GM19328 (cell line): ENCODE data around the gene ADARB2.

Experiments used
- ATAC-seq: cut with Tn5 transposase; IDR thresholded peaks from one replicate; pipeline ENCODE4 v1.9.1; 2021; ENCODE audit warnings: mild to moderate bottlenecking, moderate library complexity; ENCODE audit not compliant: unreplicated experiment

The ADARB2 gene

DNA sequence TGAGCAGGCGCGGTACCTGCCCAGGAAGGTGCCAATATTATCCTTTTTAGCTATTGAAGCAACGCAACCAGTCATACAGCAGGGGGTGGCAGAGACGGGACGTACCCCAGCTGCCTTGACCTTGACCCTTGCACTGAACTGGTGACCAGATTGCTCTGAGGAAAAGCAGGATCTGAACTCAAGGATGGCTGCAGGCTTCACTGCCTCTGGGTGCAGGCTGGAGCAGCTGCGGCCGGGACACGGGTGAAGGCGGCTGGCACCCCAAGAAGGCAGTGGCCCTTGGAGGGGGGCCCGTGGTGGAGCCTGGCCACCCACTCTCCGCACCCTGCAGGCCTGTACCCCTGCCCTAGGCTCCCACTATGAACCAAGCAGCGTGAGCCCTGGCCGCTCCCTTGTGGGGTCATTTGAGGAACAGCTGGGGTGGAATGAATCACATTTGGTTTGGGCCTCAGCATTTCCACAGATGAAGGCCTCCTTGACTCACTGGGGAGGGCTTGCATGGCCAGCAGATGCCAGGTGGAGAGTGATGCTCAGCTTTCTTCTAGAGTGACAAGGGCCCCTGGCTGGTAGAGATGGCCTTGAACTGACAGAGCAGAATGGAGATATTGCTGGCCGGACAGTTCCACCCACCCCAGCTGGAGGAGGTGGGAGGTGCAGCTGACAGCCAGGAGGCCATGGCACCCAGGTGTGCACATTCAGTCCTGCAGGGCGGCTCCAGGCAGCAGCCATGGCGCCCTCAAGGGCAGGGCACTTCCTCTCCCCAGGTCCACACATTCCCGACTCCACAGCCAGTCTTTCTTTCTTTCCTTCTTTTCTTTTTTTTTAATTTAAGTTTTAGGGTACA lies 462.4 kb downstream of the ADARB2 start:
- ATAC-seq = no peak

DNA sequence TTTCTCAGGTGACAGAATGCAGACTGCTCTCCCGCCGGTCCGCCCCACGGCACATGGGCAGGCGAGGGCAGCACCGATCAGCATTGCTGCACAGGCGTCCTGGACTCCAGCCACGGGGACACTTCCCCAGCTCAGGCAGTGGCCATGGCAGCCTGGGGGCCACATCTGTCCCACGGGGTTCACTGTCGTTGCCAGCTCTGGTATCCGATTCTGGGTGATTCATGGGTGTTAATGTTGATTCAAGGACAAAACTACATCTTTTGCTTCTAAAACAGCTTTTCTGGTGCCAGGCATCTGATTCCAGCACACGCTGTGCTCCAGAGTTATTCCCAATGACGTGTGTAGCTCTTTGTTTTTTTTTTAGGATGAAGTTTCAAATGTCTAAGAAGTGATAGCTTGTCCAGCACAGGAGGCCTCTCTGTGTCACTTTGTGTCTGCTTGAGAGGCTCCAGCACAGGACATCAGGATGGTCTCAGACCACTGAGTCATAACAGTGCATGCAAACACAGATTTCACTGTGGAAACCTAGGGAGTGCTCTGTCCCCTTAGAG lies 463.1 kb downstream of the ADARB2 start:
- no peak for ATAC-seq

DNA sequence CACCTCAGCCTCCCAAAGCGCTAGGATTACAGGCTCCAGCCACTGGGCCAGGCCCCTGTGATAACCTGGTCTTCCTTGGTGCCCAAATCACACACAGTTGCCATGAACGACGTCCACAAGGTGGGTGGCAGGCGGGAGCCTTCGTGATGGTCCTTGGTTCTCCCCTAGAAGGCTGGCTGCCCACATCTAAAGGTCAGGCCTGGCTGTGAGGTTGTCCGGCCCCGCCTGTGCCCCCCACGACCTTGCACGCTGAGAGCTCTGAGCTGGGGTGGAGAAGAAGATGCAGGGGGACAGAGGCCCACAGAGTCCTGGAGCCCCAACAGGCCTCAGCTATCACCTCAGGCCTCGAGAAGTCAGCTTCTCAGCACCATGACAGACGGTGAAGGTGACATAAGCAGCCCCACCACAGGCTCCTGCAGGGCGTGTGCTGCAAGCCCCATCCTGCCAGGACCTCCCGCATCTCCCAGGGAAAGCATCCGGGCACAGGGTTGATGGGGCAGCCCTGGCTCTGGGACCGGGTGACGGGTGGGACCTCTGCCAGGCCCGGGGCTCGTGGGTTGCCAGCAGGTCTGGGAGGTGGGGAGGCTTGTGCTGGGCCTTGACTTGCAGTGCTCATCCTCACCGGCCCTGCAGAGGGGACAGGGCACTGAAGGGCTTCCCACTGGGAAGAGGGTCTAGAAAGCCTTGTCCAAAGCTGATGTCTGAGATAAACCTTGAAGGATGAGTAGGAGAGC lies 463.8 kb downstream of the ADARB2 start:
- ATAC-seq = no peak

- no peak for ATAC-seq
Measured at GRCh38 chr10:1272777-1273161, 464.6 kb downstream of the ADARB2 start.

DNA sequence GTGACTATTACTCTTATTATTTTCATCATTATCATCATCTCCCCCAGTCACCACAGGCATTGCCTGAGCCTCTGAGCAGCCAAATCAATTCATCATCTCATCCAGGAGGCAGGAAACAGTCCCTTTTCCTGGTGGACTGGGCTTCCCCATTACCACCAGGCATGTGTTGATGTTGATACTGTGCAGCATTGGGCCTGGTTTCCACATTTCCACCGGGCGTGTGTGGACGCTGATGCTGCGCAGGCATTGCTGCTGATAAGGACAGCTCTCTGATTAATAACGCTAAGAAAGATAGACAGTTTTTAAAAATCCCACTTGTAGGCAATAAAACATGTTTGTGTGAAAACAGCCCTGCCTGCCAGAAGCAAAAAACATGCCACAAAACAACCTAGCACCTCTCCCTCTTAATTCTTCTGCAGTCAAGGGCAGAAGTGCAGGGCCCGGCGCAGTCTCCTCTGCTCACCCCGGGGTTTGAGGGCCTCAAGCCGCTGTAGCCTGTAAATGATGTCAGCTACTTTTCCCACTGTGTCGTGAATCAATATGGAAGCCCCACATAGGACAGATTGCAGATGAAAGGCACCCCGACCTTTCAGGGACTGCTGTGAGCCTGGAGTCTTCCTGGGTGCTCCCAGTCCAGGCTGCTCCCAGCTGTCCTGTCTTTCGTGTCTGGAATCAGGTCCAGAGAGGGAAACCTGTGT lies 465.1 kb downstream of the ADARB2 start:
- ATAC-seq = no peak

- ATAC-seq = no peak
Measured at GRCh38 chr10:1270906-1271305, 466.4 kb downstream of the ADARB2 start.

- ATAC-seq = no peak
Measured at GRCh38 chr10:1270490-1270889, 466.8 kb downstream of the ADARB2 start.

- ATAC-seq = no peak
Measured at GRCh38 chr10:1268831-1269230, 468.5 kb downstream of the ADARB2 start.

GRCh38 chr10:1267568-1267967 lies 469.8 kb downstream of the ADARB2 start:
- no peak for ATAC-seq

- ATAC-seq = no peak
Measured at GRCh38 chr10:1267148-1267547, 470.2 kb downstream of the ADARB2 start.

DNA sequence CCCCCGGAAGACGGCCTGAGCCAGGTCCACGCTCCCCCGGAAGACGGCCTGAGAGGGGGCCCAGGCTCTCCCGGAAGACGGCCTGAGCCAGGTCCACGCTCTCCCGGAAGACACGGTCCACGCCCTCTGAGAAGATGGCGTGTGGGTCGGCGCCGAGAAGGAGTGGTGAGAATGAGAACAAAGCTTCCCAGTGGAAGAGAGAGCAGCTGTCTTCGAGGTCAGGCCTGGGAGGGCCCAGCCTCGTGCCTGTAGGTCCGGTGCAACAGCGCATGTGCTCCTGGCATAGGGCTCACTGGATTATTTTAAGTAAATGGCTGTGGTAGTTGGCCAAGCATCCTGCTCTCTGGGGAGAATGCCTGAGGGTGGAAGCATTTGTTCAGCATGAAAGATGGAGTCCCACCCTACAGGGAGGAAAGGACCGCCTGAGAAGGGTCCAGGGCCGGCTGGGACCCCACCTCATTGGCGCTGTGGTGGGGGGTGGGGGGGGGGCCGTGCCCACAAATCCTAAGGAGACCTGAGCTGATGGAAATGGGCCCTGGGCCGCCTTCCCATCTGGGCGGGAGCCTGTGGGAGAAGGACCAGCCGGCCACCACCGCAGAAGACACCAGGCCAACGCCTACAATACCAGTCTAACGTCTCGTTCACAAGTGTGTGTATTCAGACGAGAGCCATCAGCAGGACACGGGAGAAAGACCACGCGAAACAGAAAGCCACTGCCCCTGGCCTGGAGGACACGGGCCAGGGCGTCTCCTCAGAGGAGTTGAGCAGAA lies 471.1 kb downstream of the ADARB2 start:
- no peak for ATAC-seq

DNA sequence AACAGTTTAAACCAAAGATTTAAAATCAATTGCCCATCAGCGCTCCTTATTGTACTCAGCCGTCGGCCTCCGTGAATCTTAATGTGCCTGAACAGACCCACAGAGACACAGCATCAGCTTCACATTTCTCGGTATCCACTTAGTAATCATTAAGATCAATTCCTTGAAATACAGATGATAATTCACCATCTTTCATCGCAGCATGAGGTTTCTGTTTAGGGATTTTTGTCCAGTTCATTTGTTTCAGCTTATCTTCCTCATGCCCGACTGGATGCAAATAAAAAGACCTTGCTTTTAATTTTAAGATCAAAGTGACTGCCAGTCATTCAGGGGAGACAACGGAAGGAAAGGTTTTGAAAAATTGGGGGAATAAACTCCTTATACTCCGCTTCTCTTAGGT lies 473.3 kb downstream of the ADARB2 start:
- ATAC-seq = no peak

- ATAC-seq = no peak
Measured at GRCh38 chr10:1257274-1257673, 480.1 kb downstream of the ADARB2 start.

DNA sequence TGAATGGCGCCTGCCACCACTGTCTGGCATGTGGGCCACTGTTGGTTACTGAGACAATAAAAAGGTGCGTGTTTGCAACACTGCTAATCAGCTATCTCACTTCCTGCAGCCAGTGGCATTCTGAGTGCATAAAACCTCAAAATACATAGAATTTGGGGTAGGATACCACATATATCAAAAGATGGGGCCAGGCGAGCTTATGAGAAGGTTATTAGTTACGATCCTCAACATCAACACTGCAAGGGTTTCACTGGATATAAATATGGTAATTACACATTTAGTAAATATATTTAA lies 480.9 kb downstream of the ADARB2 start:
- ATAC-seq = no peak

DNA sequence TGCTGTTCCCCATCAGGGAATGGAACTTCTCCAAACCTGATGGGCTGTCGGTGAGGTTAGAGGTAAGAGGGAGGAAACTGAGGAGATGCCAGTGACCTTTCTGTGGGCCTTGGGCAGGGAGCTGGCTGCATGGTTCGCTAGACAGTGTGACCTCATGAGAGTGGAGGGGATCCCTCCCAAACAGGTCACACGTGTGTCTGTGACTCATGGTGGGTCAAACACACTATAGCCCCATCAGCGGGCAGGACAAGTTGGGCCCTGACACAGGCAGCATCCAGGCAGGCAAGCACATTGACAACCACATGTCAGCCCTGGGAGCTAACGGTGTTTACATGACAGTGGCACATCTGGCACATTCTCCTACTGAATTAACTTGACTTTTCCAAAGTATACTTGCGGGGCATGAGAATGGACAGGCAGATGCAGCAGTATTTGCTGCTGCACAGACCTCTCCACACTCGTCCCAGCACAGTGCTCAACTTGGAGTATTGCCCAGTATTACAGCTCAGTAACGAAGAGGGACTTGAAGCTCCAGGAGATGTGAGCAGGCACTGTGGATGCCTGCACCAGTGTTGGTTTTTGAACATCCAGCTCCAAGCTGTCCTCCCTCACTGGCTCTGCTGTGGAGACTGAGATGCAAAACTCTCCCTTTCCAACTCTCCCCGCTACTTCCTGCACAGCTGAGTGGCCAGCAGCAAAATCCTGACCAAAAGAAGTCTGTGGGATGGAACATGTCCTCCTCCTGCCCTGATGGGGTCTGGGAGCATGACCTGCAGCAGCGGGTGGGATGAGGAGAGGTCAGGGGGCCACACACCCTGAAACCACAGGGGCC lies 481.5 kb downstream of the ADARB2 start:
- ATAC-seq = no peak

DNA sequence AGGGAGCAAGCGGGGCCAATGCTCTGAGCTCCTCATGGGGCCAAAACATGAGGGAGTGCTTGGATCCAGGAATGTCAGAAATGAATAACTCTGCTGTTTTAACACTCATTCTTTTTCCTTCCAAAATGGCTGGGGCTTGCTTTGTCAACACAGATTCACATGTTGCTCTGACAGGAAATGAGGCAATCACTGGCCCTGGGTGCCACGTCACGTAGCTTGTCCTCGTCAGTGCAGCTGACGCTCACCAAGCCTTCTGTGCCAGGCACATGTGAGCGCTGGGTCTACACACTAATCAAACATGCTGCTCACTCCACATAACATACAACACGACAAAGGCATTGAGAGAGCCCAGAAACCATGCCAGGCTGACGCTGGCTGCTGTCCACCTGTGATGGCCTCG lies 482.2 kb downstream of the ADARB2 start:
- no peak for ATAC-seq

DNA sequence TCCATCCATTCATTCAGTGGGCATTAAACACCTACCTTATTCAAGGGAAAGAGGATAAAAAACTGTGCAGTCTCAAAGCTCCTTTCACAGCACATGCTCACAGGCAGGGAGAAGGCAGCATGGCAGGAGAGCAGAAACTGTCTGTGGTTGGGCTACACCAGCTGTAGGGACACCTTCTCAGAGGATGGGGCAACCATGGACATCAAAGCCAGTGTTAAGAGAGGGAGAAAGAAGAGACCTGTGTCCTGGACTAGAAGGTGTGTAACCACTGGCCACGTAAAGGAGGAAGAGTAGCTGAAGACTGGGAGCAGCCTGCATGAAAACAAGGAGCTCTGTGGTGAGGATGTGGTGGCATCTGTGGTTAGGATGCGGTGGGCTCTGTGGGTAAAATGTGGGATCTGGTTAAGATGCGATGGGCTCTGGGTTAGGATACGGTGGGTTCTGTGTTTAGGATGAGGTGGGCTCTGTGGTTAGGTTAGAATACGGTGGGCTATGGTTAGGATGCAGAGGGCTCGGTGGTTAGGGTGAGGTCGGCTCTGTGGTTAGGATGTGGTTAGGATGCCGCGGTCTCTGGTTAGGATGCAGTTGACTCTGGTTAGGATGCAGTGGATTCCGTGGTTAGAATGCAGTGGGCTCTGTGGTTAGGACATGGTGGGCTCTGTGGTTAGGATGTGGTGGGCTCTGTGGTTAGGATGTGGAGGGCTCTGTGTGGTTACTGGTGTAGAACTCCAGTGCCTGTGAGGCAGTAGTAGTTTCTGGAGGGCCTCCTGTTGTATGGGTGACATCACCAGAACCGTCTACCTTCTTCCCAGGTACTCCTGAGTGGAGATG lies 483.6 kb downstream of the ADARB2 start:
- ATAC-seq = no peak

DNA sequence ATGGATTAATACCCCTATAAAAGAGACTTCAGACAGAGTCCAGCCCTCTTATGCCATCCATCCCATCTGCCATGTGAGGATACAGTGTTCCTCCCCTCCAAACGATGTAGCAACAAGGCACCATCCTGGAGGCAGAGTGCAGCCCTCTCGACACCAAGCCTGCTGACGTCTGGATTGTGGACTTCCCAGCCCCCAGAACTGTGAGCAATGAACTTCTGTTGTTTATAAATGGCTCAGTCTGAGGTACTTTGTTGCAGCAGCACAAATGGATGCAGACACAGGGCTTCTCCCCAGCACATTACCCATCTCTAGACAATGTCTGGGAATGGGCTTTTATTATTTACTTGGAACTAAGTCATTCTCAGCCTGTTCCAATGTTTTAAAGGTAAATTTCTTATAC lies 485.6 kb downstream of the ADARB2 start:
- ATAC-seq = no peak
